Measurements from ENCODE around the gene TRAF5. TPM values are rescaled to one million over a fixed set of nuclear protein-coding genes. Genes with fewer than 3 reads are reported as not detected.

The TRAF5 gene
- total and polyA plus RNA-seq, 4 donors = 0.68 to 3.3 (median 1.6) TPM

DNA sequence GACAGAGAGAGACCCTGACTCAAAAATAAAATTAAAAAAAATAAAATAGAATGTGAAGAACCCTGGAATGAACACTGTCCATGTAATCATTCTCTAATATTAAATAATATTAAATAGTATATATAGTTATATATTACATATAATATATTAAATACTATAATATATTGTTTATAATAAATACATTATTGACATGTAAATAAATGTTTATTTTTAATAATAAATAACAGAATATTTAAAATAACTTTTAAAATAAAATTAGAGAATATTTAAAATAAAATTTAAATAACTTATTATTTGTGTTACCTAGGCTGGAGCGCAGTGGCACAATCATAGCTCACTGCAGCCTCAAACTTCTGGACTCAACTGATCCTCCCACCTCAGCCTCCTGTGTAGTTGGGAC lies 32.1 kb downstream of the TRAF5 start:
- Histone ChIP-seq H3K9me3 (ENCODE audit: control insufficient read depth in 4 of 4, low read length in 3 of 4) (no peaks in the 10 kb centered on the region), H3K9ac (ENCODE audit: low read depth in 1 of 2, low read length in 2 of 2) (no peak overlapping the region), H3K4me3 (ENCODE audit: low read depth in 1 of 3, low read length in 3 of 3) (no peak overlapping the region), H3K27me3 (ENCODE audit: control insufficient read depth in 4 of 4, insufficient read depth in 4 of 4, low read length in 3 of 4) (no peaks in the 10 kb centered on the region), H3K4me1 (ENCODE audit: control insufficient read depth in 4 of 4, insufficient read depth in 4 of 4, low read length in 3 of 4) (no peaks in the 10 kb centered on the region), H3K36me3 (ENCODE audit: control insufficient read depth in 4 of 4, insufficient read depth in 3 of 4, low read depth in 1 of 4, low read length in 3 of 4) (no peaks in the 10 kb centered on the region), H3K27ac (ENCODE audit: low read depth in 1 of 2, low read length in 2 of 2) (no peak overlapping the region)
- 97% methylated on average over 1 of the region's 1 CpG for WGBS
- DNase-seq (ENCODE audit: low spot score) = no peak
- no peak for TF ChIP-seq NR2F2 (IDR thresholded peaks at IDR 0.05)
- no peak for TF ChIP-seq HNF4A (conservative IDR thresholded peaks at IDR 0.05)
- TF ChIP-seq YY1 (IDR thresholded peaks at IDR 0.05) = no peak
- no peak for TF ChIP-seq GABPA (IDR thresholded peaks at IDR 0.05 in 1 of 2, conservative IDR thresholded peaks at IDR 0.05 in 1 of 2)
- TF ChIP-seq, protein P1, sequence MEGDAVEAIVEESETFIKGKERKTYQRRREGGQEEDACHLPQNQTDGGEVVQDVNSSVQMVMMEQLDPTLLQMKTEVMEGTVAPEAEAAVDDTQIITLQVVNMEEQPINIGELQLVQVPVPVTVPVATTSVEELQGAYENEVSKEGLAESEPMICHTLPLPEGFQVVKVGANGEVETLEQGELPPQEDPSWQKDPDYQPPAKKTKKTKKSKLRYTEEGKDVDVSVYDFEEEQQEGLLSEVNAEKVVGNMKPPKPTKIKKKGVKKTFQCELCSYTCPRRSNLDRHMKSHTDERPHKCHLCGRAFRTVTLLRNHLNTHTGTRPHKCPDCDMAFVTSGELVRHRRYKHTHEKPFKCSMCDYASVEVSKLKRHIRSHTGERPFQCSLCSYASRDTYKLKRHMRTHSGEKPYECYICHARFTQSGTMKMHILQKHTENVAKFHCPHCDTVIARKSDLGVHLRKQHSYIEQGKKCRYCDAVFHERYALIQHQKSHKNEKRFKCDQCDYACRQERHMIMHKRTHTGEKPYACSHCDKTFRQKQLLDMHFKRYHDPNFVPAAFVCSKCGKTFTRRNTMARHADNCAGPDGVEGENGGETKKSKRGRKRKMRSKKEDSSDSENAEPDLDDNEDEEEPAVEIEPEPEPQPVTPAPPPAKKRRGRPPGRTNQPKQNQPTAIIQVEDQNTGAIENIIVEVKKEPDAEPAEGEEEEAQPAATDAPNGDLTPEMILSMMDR (IDR thresholded peaks at IDR 0.05; ENCODE audit: low read depth, low read length, missing input control) = no peak
- TF ChIP-seq EGR1 (IDR thresholded peaks at IDR 0.05; ENCODE audit: low read depth in 2 of 2) = no peak
- no peak for TF ChIP-seq TAF1 (conservative IDR thresholded peaks at IDR 0.05)
- no peak for TF ChIP-seq FOXA2 (IDR thresholded peaks at IDR 0.05)
- no peak for TF ChIP-seq FOXA1 (IDR thresholded peaks at IDR 0.05)
- TF ChIP-seq, protein P2, sequence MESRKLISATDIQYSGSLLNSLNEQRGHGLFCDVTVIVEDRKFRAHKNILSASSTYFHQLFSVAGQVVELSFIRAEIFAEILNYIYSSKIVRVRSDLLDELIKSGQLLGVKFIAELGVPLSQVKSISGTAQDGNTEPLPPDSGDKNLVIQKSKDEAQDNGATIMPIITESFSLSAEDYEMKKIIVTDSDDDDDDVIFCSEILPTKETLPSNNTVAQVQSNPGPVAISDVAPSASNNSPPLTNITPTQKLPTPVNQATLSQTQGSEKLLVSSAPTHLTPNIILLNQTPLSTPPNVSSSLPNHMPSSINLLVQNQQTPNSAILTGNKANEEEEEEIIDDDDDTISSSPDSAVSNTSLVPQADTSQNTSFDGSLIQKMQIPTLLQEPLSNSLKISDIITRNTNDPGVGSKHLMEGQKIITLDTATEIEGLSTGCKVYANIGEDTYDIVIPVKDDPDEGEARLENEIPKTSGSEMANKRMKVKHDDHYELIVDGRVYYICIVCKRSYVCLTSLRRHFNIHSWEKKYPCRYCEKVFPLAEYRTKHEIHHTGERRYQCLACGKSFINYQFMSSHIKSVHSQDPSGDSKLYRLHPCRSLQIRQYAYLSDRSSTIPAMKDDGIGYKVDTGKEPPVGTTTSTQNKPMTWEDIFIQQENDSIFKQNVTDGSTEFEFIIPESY (IDR thresholded peaks at IDR 0.05) = no peak
- TF ChIP-seq, protein P3, sequence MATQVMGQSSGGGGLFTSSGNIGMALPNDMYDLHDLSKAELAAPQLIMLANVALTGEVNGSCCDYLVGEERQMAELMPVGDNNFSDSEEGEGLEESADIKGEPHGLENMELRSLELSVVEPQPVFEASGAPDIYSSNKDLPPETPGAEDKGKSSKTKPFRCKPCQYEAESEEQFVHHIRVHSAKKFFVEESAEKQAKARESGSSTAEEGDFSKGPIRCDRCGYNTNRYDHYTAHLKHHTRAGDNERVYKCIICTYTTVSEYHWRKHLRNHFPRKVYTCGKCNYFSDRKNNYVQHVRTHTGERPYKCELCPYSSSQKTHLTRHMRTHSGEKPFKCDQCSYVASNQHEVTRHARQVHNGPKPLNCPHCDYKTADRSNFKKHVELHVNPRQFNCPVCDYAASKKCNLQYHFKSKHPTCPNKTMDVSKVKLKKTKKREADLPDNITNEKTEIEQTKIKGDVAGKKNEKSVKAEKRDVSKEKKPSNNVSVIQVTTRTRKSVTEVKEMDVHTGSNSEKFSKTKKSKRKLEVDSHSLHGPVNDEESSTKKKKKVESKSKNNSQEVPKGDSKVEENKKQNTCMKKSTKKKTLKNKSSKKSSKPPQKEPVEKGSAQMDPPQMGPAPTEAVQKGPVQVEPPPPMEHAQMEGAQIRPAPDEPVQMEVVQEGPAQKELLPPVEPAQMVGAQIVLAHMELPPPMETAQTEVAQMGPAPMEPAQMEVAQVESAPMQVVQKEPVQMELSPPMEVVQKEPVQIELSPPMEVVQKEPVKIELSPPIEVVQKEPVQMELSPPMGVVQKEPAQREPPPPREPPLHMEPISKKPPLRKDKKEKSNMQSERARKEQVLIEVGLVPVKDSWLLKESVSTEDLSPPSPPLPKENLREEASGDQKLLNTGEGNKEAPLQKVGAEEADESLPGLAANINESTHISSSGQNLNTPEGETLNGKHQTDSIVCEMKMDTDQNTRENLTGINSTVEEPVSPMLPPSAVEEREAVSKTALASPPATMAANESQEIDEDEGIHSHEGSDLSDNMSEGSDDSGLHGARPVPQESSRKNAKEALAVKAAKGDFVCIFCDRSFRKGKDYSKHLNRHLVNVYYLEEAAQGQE (IDR thresholded peaks at IDR 0.05) = no peak
- TF ChIP-seq HNF4G (IDR thresholded peaks at IDR 0.05) = no peak
- TF ChIP-seq RXRA (IDR thresholded peaks at IDR 0.05) = no peak
- TF ChIP-seq SP1 (IDR thresholded peaks at IDR 0.05) = no peak
- TF ChIP-seq, protein P4, sequence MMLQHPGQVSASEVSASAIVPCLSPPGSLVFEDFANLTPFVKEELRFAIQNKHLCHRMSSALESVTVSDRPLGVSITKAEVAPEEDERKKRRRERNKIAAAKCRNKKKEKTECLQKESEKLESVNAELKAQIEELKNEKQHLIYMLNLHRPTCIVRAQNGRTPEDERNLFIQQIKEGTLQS (IDR thresholded peaks at IDR 0.05) = no peak
- TF ChIP-seq, protein P5, sequence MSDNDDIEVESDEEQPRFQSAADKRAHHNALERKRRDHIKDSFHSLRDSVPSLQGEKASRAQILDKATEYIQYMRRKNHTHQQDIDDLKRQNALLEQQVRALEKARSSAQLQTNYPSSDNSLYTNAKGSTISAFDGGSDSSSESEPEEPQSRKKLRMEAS (IDR thresholded peaks at IDR 0.05) = no peak

DNA sequence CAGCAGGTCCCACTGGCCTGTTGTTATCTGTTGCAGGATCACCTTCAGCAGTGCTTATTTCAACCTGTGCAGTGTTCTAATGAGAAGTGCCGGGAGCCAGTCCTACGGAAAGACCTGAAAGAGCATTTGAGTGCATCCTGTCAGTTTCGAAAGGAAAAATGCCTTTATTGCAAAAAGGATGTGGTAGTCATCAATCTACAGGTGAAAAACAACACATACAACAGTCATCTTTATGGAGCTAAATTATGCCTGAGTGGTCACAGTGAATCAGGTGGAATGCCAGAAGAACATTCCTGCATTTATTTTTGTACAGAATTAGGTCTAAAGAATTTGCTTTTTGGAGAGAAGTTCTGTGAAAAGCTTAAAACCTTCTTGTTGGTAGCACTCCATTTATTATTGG lies 33.2 kb downstream of the TRAF5 start:
- TF ChIP-seq TAF1 (conservative IDR thresholded peaks at IDR 0.05) (no peak), EGR1 (IDR thresholded peaks at IDR 0.05; ENCODE audit: low read depth in 2 of 2) (no peak), HNF4A (conservative IDR thresholded peaks at IDR 0.05) (no peak), NR2F2 (IDR thresholded peaks at IDR 0.05) (no peak), RXRA (IDR thresholded peaks at IDR 0.05) (no peak), SP1 (IDR thresholded peaks at IDR 0.05) (no peak), GABPA (IDR thresholded peaks at IDR 0.05 in 1 of 2, conservative IDR thresholded peaks at IDR 0.05 in 1 of 2) (no peak), RAD21 (IDR thresholded peaks at IDR 0.05) (no peak), FOXA2 (IDR thresholded peaks at IDR 0.05) (no peak)
- TF ChIP-seq, protein P5 (IDR thresholded peaks at IDR 0.05) = no peak
- H3K9ac ChIP-seq (ENCODE audit: low read depth in 1 of 2, low read length in 2 of 2) = no peak overlapping the region
- no peak for DNase-seq (ENCODE audit: low spot score)
- no peaks in the 10 kb centered on the region for H3K9me3 ChIP-seq (ENCODE audit: control insufficient read depth in 4 of 4, low read length in 3 of 4)
- 96% methylated on average over 3 of the region's 3 CpGs for WGBS
- H3K36me3 ChIP-seq (ENCODE audit: control insufficient read depth in 4 of 4, insufficient read depth in 3 of 4, low read depth in 1 of 4, low read length in 3 of 4) = no peaks in the 10 kb centered on the region
- no peak overlapping the region for H3K4me3 ChIP-seq (ENCODE audit: low read depth in 1 of 3, low read length in 3 of 3)
- no peak overlapping the region for H3K27ac ChIP-seq (ENCODE audit: low read depth in 1 of 2, low read length in 2 of 2)
- H3K4me1 ChIP-seq (ENCODE audit: control insufficient read depth in 4 of 4, insufficient read depth in 4 of 4, low read length in 3 of 4) = no peaks in the 10 kb centered on the region
- no peaks in the 10 kb centered on the region for H3K27me3 ChIP-seq (ENCODE audit: control insufficient read depth in 4 of 4, insufficient read depth in 4 of 4, low read length in 3 of 4)
